Stromal cell of bone marrow (primary cell): Measurements from ENCODE around the gene UBXN2A.

Experiments used
- DNase-seq: peaks from one replicate; pipeline ENCODE4 v3.0.0-alpha.2; 2012; ENCODE audit warnings: low read depth

The UBXN2A gene, protein sequence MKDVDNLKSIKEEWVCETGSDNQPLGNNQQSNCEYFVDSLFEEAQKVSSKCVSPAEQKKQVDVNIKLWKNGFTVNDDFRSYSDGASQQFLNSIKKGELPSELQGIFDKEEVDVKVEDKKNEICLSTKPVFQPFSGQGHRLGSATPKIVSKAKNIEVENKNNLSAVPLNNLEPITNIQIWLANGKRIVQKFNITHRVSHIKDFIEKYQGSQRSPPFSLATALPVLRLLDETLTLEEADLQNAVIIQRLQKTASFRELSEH

DNA sequence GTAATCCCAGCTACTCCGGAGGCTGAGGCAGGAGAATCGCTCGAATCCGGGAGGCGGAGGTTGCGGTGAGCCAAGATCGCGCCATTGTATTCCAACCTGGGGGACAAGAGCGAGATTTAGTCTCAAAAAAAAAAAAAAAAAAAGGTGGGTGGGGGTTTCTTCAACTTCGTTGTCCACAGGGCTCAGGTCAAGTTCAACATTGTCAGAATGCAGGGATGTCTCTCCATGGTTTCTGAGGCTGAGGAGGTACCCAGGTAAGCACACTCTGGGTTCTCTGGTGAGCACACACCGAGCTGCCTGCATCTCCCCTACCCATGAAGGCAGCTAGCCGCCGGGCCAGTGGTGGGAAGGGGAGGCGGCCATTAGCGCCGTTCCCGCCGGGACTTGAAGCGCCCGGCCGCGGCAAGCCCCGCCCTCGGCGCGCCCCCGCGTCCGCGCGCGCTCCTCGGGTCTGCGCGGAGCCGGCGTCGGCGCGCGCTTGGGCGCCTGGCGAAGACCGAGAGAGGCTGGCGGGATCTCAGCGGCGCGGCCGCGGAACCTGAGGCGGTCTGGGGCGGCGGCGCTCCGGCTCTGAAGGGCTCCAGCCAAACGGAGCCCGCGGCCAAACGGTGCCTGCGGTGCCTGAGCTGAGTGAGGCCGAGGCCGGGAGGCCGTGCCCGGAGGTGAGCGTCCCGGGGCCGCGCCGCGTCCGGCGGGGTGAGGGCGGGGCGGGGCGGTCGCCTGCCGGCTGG, at the start of gene UBXN2A:
Gene UBXN2A, plus strand, starts transcription at position 477 of the 731 bp plus-strand sequence. CDS start 17,852 bp downstream, outside the sequence.
- peak; percentile 65 for DNase-seq

DNA sequence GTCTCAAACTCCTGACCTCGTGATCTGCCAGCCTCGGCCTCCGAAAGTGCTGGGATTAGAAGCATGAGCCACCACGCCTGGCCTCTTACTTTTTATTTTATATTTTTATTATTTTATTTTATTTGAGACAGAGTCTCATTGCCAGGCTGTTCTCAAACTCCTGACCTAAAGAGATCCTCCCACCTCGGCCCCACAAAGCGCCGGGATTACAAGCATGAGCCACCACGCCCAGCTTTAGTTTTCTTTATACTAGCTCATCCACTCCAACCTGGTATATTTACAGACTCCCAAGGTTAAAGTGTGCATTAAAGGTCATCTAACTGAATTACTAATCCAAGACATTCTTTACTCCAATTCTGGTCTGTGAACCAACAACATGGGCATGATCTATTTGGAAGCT, 40.1 kb upstream of the UBXN2A start:
- no peak for DNase-seq

DNA sequence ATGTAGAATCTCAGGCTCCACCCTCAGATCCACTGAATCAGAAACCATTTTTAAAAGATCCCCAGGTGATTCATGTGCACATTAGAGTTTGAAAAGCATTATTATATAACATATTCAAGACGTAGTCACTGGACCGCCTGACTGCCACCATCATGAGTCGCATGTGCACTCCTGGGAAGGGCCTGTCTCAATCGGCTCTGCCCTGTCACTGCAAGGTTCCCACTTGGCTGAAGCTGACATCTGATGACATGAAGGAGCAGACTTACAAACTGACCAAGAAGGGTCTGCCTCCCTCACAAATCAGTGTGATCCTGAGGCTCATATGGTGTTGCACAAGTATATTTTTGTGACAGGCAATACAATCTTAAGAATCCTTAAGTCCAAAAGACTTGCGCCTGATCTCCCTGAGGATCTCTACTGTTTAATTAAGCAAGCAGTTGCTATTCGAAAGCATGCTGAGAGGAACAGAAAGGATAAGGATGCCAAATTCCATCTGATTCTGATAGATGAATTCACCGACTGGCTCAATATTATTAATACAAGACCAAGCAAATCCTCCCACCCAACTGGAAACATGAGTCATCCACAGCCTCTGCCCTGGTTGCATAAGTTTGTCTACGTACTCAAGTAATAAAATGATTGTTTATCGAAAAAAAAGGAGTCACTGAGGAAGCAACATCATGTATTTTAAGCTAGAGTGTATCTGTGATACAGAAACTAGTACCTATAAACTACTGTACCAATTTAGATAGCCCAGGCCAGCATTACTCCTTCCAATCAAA, 39.5 kb upstream of the UBXN2A start:
- DNase-seq: peak; percentile 89

DNA sequence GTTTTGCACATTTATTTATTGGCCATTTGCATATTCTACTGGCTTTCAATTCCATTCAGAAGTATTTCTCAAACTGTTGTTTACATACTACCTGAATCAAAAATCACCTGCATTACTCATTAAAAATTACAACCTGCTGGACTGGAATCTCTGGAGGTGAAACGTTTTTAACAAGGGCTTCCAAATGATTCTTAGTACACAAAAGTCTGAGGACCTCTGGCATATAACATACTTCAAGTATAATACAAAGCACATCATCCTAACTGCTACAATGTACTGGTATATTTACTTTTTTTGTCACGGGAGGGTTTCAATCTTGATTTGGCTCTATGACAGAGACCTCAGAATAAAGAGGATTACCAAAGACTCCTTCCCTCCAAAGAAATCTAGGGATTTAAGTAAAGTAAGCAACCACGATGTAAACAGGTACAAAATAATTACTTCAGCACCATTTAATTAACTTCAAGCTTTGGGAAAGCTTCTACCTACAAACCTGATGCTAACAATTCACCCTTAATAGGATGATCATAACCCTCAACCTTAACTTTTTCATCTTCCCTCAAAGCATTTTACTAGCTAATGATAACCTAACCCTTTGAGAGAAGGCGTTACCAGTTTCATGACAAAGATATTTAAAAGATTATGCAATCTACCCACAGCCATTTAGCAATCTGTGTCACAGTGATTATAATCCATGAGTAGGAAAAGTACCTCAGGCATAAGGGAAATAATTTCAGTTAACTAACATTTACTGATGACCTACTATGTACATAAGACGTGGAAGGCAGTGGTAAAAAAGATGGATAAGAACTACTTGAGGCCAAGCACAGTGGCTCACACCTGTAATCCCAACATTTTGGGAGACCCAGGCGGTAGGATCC, 38.1 kb upstream of the UBXN2A start:
- peak; percentile 53 for DNase-seq

DNA sequence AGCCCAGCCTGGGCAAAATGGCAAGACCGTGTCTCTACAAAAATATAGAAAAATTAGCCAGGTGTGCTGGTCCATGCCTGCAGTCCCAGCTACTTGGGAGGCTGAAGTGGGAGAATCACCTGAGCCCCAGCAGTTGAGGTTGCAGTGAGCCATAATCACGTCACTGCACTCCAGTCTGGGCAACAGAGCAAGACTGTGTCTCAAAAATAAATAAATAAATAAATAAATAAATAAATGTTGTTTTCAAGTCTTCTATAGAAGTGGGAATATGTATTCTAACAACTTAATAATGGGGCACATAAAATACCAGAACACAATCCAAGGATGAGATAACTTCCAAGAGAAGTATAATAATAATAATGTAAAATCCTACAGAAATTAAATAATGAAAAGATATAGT, 37.2 kb upstream of the UBXN2A start:
- DNase-seq: no peak

DNA sequence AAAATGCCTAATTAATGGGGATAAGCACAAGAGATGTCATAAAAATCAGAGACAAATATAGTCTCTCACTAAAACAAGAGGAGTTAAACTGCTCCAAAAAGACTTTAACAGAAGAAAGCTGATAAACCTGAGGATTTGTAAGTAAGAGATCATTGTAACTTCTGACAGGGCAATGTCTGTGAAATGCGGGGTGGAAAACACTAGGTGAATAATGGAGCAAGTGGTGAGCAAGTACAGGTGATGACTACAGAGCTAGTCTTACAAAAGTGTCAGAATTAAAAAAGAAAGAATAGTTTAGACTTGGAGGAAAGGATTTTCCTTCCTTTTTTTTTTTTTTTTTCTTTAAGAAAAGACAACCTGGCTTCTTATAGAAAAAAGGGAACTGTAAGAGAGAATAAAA, 36.0 kb upstream of the UBXN2A start:
- no peak for DNase-seq

DNA sequence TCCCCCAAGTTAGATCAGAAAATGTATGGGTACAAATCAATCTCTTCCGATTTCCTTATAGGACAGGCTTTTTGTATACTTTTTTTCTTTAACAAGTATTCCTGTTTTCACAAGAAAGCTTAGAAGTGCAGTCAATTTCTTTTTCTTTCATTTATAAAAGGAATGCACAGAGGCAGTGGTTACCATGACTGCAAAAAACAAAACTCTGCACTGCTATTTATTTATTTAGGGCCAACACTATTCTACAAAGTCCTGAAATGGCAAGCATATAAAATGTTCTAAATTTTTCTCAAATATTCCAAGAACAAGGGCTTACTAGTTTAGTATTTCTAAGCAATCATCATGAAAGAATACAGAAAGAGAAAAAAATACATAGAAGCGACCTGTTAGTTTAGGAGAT, 35.6 kb upstream of the UBXN2A start:
- peak; percentile 57 for DNase-seq

DNA sequence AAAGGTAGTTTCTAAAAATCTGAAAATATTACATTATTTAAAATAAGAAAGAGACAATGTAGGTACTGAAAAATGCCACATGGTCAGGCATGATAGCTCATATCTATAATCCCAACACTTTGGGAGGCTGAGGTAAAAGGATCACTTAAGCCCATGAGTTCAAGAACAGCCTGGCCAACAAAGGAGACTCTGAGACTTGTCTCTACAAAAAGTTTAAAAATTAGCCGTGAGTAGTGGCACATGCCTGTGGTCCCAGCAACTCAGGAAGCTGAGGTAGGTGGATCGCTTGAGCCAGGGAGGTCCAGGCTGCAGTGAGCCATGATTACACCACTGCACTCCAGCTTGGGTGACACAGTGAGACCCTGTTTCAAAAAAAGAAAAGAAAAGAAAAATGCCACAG, 35.1 kb upstream of the UBXN2A start:
- no peak for DNase-seq

DNA sequence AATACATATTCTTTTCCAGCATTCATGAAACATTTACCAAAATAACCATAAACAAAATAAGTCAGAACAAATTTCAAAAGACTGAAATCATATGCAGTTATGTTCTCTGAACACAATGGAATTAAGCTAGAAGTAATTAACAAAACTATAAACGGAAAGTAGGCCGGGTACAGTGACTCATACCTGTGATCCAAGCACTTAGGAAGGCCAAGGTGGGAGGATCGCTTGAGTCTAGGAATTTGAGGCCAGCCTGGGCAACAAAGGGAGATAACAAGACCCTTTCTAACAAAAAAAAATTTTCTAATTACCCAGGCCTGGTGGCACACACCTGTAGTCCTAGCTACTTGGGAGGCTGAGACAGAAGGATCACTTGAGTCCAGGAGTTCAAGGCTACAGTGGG, 28.2 kb upstream of the UBXN2A start:
- no peak for DNase-seq

DNA sequence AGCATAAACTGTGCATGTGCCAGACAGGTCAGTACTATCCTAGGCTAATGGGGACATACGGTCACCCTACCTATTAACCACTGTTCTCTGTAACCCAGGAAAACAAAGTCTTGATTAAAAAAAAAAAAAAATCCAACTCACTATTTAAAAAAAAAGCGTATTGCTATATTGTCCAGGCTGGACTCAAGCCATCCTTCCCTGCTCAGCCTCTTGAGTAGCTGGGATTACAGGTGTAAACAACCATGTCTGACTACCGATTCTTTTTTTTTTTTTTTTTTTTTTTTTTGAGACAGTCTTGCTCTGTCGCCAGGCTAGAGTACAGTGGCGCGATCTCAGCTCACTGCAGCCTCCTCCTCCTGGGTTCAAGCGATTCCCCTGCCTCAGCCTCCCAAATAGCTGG, 24.9 kb upstream of the UBXN2A start:
- no peak for DNase-seq

DNA sequence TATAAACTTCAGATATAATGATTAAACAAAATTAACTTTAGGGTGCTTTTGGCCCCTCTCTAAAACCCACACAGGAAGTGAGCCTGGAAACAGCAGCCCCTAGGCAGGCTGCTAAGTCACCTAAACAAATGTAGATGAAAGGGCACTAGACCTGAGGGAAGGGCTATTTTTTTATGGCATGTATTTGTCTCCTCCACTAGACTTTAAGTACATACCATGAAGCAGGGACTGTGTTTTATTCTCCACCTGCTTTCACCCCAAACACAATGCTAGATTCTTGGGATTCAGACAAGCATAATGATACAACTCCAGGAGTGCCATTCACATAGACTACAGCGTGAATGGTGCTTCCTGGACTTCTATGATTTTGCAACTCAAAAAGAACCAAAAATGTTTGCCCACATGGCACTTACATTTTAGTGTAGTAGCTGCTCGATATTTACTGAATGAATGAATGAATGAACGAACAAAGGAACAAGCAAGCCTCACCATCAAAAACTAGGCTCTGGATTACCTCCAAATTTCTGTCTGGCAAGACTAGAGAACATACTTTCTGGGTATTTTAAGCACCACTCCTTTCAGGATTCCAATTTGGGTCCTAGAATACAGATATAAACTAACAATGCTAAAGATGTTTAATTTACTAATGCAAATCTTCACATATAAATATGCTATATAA, 23.4 kb upstream of the UBXN2A start:
- DNase-seq: no peak

DNA sequence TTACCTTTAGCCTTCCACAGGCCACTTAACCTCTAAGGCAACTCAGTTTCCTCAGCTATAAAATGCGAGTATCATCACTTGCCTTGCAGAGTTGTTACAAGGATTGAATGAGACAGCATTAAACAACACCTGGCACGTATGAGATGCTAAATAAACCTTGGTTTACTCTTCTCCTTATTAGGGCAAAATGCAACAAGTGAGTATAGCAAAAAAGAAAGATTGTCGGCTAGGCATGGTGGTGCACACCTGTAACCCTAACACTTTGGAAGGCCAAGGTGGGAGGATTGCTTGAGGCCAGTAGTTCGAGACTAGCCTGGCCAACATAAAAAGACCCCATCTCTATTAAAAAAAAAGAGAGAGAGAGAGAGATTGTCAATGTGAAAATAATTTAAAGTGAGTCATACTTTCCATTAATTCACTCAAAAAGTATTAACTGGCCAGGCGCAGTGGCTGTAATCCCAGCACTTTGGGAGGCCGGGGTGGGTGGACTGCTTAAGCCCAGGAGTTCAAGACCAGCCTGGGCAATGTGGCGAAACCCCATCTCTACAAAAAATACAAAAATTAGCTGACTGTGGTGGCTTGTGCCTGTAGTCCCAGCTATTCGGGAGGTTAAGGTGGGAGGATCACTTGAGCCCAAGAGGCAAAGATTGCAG, 21.3 kb upstream of the UBXN2A start:
- DNase-seq: no peak

DNA sequence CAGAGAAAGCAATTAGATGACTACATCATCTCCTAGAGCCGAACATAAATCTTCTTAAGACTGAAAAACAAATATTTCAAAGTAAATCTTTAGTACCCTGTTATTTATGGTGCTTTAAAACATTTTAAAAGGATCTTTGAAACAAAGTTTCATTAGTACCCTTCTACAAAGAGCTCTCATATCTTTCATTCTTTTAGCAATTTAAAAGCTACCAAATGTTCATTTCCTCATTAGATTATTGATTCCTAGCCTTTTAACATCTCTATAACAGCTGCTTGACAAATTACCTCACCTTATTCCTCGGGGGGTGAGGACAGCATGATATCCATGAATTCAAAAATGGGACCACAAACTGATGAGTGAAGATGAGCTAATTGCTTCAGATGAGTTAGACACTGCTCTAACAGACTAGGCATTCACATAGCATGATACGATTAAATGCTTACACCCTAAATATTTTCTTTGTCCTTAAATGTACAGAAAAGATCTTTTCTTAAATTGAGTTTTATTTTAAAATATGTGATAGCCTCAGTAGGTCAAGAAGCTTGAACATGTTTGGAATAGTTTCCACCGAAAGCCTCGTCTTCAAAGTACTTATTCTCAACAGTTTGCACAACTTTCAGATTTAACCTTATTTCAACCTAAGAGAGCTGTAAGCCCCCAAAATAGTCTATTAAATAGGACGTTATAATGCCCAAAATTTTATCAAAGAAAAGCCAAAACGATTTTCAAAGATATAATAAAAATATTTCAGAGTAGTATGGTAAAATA, 15.5 kb upstream of the UBXN2A start:
- no peak for DNase-seq

DNA sequence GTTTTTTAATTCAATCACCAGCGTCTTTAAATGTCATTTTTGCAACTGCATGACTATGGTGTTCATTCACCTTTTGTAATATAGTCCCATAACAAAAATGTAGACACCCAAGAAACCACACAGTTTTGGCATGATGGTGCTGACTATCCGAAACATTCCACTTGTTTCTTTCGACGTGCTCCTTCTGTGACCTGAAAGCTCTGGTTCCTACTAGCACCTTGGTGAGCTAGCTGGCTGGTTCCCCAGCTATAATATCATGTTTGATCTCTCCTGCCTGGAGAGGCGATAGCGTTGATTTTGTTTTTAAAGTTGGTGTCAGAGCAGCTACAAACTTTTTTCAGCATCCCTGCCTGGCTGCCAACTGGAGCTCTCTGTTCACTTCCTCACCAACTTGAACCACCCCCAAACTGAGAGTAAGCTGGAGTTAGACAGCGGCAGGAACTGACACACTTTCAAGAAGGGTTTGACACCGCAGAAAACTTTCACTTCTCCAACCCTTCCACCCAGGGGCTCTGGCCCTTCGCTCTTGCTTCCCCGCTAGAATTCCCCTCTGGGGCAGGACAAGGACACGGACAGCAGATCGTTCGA, 14.5 kb upstream of the UBXN2A start:
- DNase-seq: peak; percentile 57

DNA sequence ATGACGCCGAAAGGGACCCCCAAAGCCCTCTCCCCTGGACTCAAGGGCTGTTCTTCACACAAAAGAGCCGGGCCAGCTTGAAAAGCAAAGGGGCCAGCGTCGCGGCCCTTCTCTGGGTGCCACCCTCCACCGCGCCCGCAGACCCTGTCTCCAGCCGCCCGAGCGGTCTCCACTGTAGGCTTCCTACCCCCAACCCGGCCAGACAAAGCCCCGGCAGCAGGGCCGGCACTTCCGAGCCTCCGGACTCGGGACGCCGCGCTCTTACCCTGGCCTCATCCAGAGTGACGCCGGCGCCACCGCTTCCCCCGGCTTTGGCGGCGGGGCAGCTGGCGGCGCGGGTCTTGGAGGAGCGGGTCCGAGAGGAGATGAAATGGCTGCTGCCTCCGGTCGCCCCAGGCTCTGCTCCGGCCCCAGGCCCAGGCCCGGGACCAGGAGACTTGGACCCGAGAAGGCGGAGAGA, 13.9 kb upstream of the UBXN2A start:
- DNase-seq: no peak

DNA sequence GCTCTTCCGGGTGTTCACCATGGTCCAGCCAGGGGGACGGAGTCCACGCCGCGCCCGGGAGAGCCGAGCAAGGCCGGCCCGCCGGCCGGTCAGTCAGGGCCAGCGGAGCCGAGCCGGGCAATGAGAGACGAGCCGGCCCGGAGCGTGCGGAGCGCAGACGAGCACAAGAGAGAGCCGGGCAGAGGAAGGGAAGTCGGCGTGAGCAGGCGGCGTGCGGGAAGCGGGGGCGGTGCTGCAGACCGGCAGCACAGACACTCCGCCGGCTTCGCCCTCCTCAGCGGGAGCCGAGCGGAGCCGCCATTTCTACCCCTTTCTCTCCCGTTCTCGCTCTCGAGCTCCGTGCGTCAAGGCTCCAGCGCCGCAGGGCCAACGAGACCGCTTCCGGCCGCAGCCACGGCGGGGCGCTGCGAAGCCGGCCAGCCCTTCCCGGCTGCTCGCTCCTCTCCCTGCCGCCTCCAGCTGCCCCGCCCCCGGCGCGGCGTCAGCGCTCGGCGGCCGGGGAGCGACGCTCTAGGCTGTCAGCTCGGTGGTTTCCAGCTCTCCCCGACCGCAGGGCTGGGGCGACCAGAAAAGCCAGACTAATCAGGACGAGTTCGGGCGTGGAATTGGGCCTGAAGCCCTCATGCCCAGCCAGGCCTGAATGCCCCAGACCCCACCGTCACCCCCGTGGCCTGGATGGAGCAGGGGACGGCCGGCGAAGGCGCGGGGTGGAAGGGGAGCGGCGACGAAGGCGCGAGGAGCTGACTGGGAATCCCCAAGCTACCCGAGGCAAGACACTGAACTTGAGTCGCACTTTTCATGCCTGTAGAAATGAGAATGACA, 13.3 kb upstream of the UBXN2A start, which contains the start of gene ATAD2B:
Gene ATAD2B, minus strand, starts transcription at position 374 of the 822 bp plus-strand sequence. Its CDS starts 353 bp downstream, at position 21.
- DNase-seq: peak; percentile 91

DNA sequence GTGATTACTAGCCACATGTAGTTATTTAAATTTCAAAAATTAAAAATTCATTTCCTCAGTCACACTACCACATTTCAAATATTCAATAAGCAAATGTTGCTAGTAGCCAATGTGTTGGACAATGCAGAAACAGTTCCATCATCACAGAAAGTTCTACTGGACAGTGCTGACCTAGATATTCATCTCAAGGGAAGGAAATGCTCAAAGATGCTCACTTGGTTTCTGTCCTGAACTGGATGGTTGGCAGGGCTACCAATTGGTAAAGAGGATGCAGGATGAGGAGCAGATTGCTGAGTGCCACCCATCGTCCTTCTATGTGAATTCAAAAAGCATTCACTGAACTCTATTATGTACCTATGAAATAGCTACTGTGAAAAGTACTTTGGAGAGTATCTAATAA, 6.0 kb upstream of the UBXN2A start:
- no peak for DNase-seq
